A673 (cell line): ENCODE data around the gene CNPY3.
"Not testable (repeated sequence)": the region's sequence is repeated elsewhere in the genome, so short reads cannot be mapped to it uniquely, and the experiment has no call there.

Source experiments
- EZH2 ChIP-seq: fragments of 200-600 bp; sonication (generic); IDR thresholded peaks from 2 replicates; pipeline ENCODE4 v1.6.1; 2017; ENCODE audit warnings: borderline replicate concordance, low read depth, mild to moderate bottlenecking, mixed read lengths, antibody characterized with exemption, low read length; ENCODE audit not compliant: poor library complexity, severe bottlenecking
- TF ChIP-seq, protein P1 (sequence below): fragments of 300-800, 200-600 bp; sonication (generic); conservative IDR thresholded peaks from 2 replicates; pipeline ENCODE4 v1.5.1; 2017; ENCODE audit warnings: low read depth, mild to moderate bottlenecking, antibody characterized with exemption, low read length, moderate library complexity, mixed read lengths

DNA sequence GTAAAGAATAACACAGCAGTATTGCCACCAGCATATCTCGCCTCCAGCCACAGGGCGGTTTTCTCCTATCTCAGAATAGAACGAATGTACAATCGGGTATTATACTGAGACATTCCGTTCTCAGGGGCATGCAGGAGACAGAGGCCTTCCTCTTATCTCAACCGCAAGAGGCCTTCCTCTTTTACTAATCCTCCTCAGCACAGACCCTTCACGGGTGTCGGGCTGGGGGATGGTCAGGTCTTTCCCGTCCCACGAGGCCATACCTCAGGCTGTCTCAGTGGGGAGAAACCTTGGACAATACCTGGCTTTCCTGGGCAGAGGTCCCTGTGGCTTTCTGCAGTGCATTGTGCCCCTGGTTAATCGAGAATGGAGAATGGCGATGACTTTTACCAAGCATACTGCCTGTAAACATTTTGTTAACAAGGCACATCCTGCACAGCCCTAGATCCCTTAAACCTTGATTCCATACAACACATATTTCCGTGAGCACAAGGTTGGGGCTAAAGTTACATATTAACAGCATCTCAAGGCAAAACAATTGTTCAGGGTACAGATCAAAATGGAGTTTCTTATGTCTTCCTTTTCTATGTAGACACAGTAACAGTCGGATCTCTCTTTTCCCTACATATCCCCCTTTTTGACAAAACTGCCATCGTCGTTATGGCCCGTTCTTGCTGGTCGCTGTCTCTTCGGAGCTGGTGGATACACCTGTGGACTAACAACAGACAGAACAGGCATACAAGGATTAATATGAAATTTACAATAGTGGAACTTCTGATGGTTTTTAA, 35.0 kb upstream of the CNPY3 start:
- not testable (repeated sequence) for TF ChIP-seq EZH2
- TF ChIP-seq, protein P1, sequence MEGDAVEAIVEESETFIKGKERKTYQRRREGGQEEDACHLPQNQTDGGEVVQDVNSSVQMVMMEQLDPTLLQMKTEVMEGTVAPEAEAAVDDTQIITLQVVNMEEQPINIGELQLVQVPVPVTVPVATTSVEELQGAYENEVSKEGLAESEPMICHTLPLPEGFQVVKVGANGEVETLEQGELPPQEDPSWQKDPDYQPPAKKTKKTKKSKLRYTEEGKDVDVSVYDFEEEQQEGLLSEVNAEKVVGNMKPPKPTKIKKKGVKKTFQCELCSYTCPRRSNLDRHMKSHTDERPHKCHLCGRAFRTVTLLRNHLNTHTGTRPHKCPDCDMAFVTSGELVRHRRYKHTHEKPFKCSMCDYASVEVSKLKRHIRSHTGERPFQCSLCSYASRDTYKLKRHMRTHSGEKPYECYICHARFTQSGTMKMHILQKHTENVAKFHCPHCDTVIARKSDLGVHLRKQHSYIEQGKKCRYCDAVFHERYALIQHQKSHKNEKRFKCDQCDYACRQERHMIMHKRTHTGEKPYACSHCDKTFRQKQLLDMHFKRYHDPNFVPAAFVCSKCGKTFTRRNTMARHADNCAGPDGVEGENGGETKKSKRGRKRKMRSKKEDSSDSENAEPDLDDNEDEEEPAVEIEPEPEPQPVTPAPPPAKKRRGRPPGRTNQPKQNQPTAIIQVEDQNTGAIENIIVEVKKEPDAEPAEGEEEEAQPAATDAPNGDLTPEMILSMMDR: not testable (repeated sequence)
